GM12878 (cell line): ENCODE measurements around the gene TTR. TPM values are rescaled to one million over a fixed set of nuclear protein-coding genes. Genes with fewer than 3 reads are reported as not detected.

Experiments used
- ATF3 ChIP-seq: IDR thresholded peaks from 2 replicates; pipeline ENCODE4 v1.6.1; 2011; ENCODE audit warnings: low read depth, mild to moderate bottlenecking, low read length, moderate library complexity, borderline replicate concordance; ENCODE audit errors: extremely low read depth
- BCL11A ChIP-seq: IDR thresholded peaks from 2 replicates; pipeline ENCODE4 v1.6.1; 2011; ENCODE audit warnings: low read depth, low read length
- BHLHE40 ChIP-seq, 2 experiments: fragments of 450-650 bp in 1 of 2; IDR thresholded peaks; 2 replicates each; pipeline ENCODE4 v1.6.1; 2011 to 2017; ENCODE audit warnings: low read depth in 2 of 2, borderline replicate concordance in 1 of 2, improper control_type of control experiment in 1 of 2, low read length in 1 of 2, mild to moderate bottlenecking in 1 of 2
- CHD2 ChIP-seq: IDR thresholded peaks from 2 replicates; pipeline ENCODE4 v1.6.1; 2011; ENCODE audit warnings: low read depth, low read length, improper control_type of control experiment, borderline replicate concordance
- ETV6 ChIP-seq, 2 experiments: fragments of 450-650 bp in 1 of 2; IDR thresholded peaks in 1 of 2; conservative IDR thresholded peaks in 1 of 2; 2 replicates each; pipeline ENCODE4 v1.6.1; 2014; ENCODE audit warnings: antibody characterized with exemption in 1 of 2, borderline replicate concordance in 1 of 2, low read depth in 1 of 2, mild to moderate bottlenecking in 1 of 2, moderate library complexity in 1 of 2
- HDGF ChIP-seq: fragments of 450-650 bp; IDR thresholded peaks from 2 replicates; pipeline ENCODE4 v1.6.1; 2016; ENCODE audit warnings: antibody characterized with exemption
- IRF4 ChIP-seq: IDR thresholded peaks from 2 replicates; pipeline ENCODE4 v1.6.1; 2011; ENCODE audit warnings: low read depth, low read length
- MEF2A ChIP-seq: IDR thresholded peaks from 2 replicates; pipeline ENCODE4 v1.6.1; 2011; ENCODE audit warnings: low read depth, mild to moderate bottlenecking, low read length, moderate library complexity; ENCODE audit not compliant: insufficient read depth
- MEF2B ChIP-seq: fragments of 450-650 bp; IDR thresholded peaks from 2 replicates; pipeline ENCODE4 v1.6.1; 2018; ENCODE audit warnings: mild to moderate bottlenecking, moderate library complexity; ENCODE audit not compliant: partially characterized antibody, poor library complexity, severe bottlenecking
- PBX3 ChIP-seq: IDR thresholded peaks from 2 replicates; pipeline ENCODE4 v1.6.1; 2011; ENCODE audit warnings: mild to moderate bottlenecking, low read depth, low read length, moderate library complexity; ENCODE audit not compliant: insufficient replicate concordance
- RCOR1 ChIP-seq: conservative IDR thresholded peaks from 2 replicates; pipeline ENCODE4 v1.6.1; 2012; ENCODE audit warnings: low read depth, low read length, improper control_type of control experiment
- SMC3 ChIP-seq: IDR thresholded peaks from 2 replicates; pipeline ENCODE4 v1.6.1; 2011; ENCODE audit warnings: low read length, improper control_type of control experiment, borderline replicate concordance
- TCF12 ChIP-seq: IDR thresholded peaks from 2 replicates; pipeline ENCODE4 v1.6.1; 2011; ENCODE audit warnings: low read depth, mild to moderate bottlenecking, low read length
- ZNF207 ChIP-seq: fragments of 450-650 bp; IDR thresholded peaks from 2 replicates; pipeline ENCODE4 v1.6.1; 2014; ENCODE audit warnings: antibody characterized with exemption, mild to moderate bottlenecking, borderline replicate concordance
- ZNF687 ChIP-seq: fragments of 450-650 bp; IDR thresholded peaks from 2 replicates; pipeline ENCODE4 v1.6.1; 2017; ENCODE audit warnings: mild to moderate bottlenecking, moderate library complexity
- polyA plus RNA-seq, 11 experiments: library from polyadenylated mRNA; depleted of rRNA in 4 of 11; unstranded in 6 of 11; stranded (reverse) in 5 of 11; fragments of >200 nt; fragmentation: Nextera tagmentation in 4 of 11; fragmentation: Illumina TruSeq in 1 of 11; extraction: Ambion mirVana in 4 of 11; extraction: Trizol in 1 of 11; gene quantifications; 1 replicate in 1 of 11; 2 replicates in 10 of 11; pipeline versions ENCODE4 v1.2.1 to v1.2.3, GENCODE V29; 2011 to 2016; ENCODE audit warnings: inconsistent platforms in 2 of 11, missing spikeins in 2 of 11, low read depth in 1 of 11
- total RNA-seq, 4 experiments: library from RNA; depleted of rRNA in 3 of 4; stranded (reverse); fragments of >200 nt in 3 of 4; fragmentation: Illumina TruSeq in 1 of 4; extraction: Trizol in 1 of 4; gene quantifications; 2 replicates each; pipeline versions ENCODE4 v1.2.1 to v1.2.3, GENCODE V29; 2013 to 2021
- TF ChIP-seq, protein P1 (sequence below): fragments of 450-650 bp; IDR thresholded peaks from 2 replicates; pipeline ENCODE4 v1.6.1; 2017; ENCODE audit warnings: antibody characterized with exemption, mild to moderate bottlenecking, moderate library complexity
- TF ChIP-seq, protein P2 (sequence below): fragments of 450-650 bp; conservative IDR thresholded peaks from 2 replicates; pipeline ENCODE4 v1.6.1; 2017; ENCODE audit warnings: mild to moderate bottlenecking, moderate library complexity

TTR gene
- total and polyA plus RNA-seq, 10 of the 15 experiments (the other 5 are each of a cell fraction or from before 2014, with no cell fraction given) = 0.05 to 1.2 TPM; not detected in 8

- TF ChIP-seq, protein P1, sequence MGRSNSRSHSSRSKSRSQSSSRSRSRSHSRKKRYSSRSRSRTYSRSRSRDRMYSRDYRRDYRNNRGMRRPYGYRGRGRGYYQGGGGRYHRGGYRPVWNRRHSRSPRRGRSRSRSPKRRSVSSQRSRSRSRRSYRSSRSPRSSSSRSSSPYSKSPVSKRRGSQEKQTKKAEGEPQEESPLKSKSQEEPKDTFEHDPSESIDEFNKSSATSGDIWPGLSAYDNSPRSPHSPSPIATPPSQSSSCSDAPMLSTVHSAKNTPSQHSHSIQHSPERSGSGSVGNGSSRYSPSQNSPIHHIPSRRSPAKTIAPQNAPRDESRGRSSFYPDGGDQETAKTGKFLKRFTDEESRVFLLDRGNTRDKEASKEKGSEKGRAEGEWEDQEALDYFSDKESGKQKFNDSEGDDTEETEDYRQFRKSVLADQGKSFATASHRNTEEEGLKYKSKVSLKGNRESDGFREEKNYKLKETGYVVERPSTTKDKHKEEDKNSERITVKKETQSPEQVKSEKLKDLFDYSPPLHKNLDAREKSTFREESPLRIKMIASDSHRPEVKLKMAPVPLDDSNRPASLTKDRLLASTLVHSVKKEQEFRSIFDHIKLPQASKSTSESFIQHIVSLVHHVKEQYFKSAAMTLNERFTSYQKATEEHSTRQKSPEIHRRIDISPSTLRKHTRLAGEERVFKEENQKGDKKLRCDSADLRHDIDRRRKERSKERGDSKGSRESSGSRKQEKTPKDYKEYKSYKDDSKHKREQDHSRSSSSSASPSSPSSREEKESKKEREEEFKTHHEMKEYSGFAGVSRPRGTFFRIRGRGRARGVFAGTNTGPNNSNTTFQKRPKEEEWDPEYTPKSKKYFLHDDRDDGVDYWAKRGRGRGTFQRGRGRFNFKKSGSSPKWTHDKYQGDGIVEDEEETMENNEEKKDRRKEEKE = no peak; the same call in 1 of the 2 replicates
- TF ChIP-seq MEF2B = peak; percentile 52
- no peak for TF ChIP-seq ATF3
- no peak for TF ChIP-seq CHD2
- TF ChIP-seq MEF2A = peak; percentile 73; the same call in 1 of the 2 replicates
- TF ChIP-seq ZNF687 = 0 out of 2 replicates have a peak, but pooled peaks have one; percentile 61
- TF ChIP-seq, protein P2, sequence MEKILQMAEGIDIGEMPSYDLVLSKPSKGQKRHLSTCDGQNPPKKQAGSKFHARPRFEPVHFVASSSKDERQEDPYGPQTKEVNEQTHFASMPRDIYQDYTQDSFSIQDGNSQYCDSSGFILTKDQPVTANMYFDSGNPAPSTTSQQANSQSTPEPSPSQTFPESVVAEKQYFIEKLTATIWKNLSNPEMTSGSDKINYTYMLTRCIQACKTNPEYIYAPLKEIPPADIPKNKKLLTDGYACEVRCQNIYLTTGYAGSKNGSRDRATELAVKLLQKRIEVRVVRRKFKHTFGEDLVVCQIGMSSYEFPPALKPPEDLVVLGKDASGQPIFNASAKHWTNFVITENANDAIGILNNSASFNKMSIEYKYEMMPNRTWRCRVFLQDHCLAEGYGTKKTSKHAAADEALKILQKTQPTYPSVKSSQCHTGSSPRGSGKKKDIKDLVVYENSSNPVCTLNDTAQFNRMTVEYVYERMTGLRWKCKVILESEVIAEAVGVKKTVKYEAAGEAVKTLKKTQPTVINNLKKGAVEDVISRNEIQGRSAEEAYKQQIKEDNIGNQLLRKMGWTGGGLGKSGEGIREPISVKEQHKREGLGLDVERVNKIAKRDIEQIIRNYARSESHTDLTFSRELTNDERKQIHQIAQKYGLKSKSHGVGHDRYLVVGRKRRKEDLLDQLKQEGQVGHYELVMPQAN = no peak
- TF ChIP-seq PBX3 = no peak
- peak in 1 of 2 experiments; percentile 72; a peak in 1 of 4 replicates for TF ChIP-seq ETV6 (conservative IDR thresholded peaks at IDR 0.05 in 1 of 2, IDR thresholded peaks at IDR 0.05 in 1 of 2; ENCODE audit: borderline replicate concordance in 1 of 2, low read depth in 1 of 2)
- TF ChIP-seq BHLHE40 (IDR thresholded peaks at IDR 0.05; ENCODE audit: borderline replicate concordance in 1 of 2, low read depth in 2 of 2, low read length in 1 of 2) = no peak
- TF ChIP-seq SMC3 = 0 out of 2 replicates have a peak, but pooled peaks have one; percentile 12
- TF ChIP-seq HDGF = no peak
- TF ChIP-seq TCF12 = no peak
- 0 out of 2 replicates have a peak, but pooled peaks have one; percentile 56 for TF ChIP-seq RCOR1
- TF ChIP-seq IRF4 = no peak
- TF ChIP-seq BCL11A = no peak
- no peak for TF ChIP-seq ZNF207
Observed at GRCh38 chr18:31646332-31647126, 54.9 kb downstream of the TTR start (continued).
